ENCODE results near the gene CFHR3.

DNA sequence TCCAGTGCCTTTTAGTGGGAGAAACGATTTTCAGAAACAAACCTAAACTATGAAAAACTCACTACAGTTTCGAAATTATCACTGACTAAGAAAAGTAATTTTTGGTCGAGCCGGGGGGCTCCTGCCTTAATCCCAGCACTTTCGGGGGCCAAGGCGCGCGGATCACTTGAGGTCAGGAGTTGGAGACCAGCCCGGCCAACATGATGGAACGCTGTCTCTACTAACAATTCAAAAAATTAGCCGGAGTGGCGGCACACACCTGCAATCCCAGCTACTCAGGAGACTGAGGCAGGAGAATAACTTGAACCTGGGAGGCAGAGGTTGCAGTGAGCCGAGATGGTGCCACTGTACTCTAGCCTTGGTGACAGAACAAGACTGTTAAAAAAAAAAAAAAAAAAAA, 3.0 kb downstream of the CFHR3 start:
- TF ChIP-seq, protein P1, sequence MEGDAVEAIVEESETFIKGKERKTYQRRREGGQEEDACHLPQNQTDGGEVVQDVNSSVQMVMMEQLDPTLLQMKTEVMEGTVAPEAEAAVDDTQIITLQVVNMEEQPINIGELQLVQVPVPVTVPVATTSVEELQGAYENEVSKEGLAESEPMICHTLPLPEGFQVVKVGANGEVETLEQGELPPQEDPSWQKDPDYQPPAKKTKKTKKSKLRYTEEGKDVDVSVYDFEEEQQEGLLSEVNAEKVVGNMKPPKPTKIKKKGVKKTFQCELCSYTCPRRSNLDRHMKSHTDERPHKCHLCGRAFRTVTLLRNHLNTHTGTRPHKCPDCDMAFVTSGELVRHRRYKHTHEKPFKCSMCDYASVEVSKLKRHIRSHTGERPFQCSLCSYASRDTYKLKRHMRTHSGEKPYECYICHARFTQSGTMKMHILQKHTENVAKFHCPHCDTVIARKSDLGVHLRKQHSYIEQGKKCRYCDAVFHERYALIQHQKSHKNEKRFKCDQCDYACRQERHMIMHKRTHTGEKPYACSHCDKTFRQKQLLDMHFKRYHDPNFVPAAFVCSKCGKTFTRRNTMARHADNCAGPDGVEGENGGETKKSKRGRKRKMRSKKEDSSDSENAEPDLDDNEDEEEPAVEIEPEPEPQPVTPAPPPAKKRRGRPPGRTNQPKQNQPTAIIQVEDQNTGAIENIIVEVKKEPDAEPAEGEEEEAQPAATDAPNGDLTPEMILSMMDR (IDR thresholded peaks at IDR 0.05), result no peak
- no peak for TF ChIP-seq EP300 (IDR thresholded peaks at IDR 0.05)
- no peak for TF ChIP-seq POLR2A (IDR thresholded peaks at IDR 0.05)
